GM12875 (cell line): ENCODE measurements around the gene MPZL2.

ENCODE experiments used
- H3K4me3 ChIP-seq: one replicate; pipeline ENCODE4 v1.5.1; 2011; ENCODE audit warnings: low read depth, low read length, control low read depth
- TF ChIP-seq, protein P1 (sequence below): IDR thresholded peaks from 2 replicates; pipeline ENCODE4 v1.5.1; 2011; ENCODE audit warnings: low read depth, mild to moderate bottlenecking, control low read depth, inconsistent platforms, low read length, moderate library complexity, borderline replicate concordance; ENCODE audit not compliant: insufficient read depth

The MPZL2 gene

DNA sequence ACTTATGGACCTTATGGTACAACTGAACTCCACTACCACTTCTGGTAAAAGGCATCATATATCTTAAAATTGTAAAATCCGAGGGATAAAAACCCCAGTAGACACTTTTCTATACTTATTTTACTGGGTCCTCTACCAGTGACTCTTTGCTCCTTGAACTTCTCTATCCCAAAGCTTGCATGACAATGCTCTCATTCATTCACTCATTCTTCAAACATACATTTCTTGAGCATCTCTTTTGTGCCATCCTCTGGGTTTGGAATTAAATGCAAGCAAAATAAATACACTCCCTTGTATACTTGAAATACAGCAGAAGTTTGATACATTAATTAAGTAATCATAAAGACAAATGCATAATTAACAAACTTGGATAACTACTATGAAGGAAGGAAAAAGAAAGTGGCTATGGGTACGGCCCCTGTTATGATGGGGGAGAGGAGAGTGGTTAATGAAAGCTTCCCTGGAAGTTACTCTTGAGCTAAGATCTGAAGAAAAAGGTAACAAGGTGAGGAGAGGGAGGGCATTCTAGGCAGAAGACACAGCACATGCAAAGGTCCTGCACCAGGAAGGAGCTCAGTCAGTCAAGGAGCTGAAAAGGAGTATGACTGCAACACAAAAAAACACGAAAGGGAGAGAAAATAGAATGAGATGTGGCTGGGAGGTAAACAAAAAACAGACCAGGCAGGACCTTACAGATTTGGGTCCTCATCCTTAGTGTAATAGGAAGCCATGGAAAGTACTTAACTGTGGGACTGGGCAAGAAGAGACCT is 19.9 kb downstream of the MPZL2 start:
- TF ChIP-seq, protein P1, sequence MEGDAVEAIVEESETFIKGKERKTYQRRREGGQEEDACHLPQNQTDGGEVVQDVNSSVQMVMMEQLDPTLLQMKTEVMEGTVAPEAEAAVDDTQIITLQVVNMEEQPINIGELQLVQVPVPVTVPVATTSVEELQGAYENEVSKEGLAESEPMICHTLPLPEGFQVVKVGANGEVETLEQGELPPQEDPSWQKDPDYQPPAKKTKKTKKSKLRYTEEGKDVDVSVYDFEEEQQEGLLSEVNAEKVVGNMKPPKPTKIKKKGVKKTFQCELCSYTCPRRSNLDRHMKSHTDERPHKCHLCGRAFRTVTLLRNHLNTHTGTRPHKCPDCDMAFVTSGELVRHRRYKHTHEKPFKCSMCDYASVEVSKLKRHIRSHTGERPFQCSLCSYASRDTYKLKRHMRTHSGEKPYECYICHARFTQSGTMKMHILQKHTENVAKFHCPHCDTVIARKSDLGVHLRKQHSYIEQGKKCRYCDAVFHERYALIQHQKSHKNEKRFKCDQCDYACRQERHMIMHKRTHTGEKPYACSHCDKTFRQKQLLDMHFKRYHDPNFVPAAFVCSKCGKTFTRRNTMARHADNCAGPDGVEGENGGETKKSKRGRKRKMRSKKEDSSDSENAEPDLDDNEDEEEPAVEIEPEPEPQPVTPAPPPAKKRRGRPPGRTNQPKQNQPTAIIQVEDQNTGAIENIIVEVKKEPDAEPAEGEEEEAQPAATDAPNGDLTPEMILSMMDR: no peak
- no peak overlapping the region for H3K4me3 ChIP-seq

DNA sequence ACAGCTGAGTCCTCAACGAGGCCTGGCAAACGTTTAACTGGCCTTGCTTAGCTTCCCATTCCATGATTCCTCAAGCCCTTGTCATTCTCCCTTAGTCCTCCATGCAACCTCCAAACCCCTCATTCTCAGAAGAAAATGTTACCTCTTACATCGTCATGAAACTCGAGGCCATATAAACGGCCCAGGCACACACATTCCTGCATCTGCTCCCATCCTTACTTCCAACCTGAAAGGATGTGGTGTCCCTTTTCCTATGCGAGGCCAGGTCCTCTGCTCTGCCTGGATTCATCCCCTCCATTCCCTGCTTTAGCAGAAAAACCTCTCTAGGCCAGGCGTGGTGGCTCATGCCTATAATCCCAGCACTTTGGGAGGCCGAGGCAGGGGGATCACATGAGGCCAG is 20.9 kb downstream of the MPZL2 start:
- no peak overlapping the region for H3K4me3 ChIP-seq
- TF ChIP-seq, protein P1: no peak

DNA sequence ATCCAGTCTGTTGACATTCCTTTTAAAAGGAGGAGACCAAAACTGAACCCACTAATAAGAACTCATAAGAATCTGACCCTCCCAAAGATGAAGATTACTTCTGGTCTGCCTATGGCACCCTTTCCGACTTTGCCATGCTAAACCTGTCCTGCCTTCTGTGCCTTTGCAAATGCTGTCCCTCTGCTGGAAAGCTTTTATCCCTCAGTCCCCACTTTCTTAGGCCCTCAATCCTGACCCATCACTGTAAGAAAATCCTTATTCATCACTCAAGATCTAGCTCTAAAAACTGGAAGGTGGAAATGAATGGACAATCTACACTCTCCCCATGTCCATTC is 22.4 kb downstream of the MPZL2 start:
- TF ChIP-seq, protein P1: no peak
- no peak overlapping the region for H3K4me3 ChIP-seq

DNA sequence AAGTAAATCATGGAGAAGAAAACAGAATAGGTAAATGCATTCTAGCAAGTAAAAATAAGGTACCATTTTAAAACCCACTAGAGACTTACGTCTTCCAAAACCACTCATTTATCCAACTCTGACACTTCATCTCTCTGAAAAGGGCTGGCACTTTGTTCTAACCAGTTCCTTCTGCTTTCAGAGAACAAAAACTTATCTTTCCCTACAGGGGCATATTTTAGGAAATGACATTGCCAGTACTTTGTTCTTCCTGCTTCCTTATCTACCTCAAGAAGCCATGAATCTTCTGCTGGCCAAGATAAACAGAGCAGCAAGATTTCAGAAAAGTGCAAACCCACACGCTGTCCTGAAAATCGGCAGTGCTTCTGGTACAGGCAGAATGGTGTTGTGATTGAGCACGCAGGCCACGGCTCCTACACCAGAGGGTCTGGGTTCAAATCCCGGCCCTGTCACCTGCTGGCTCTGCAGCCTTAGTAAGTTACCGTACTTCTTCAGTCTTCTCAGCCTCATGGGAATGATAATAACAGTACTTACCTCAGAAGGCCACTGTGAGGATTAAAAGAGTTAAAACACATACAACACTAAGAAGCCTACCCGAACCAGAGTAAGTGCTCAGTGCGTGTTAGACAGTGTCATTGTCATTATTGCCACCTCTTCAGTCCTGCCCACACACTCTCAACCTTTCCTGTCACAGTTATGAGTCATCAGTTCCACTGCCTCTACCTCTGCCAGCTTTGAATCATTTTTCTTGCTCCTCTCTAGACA is 22.9 kb downstream of the MPZL2 start:
- H3K4me3 ChIP-seq: no peak overlapping the region
- TF ChIP-seq, protein P1: no peak

DNA sequence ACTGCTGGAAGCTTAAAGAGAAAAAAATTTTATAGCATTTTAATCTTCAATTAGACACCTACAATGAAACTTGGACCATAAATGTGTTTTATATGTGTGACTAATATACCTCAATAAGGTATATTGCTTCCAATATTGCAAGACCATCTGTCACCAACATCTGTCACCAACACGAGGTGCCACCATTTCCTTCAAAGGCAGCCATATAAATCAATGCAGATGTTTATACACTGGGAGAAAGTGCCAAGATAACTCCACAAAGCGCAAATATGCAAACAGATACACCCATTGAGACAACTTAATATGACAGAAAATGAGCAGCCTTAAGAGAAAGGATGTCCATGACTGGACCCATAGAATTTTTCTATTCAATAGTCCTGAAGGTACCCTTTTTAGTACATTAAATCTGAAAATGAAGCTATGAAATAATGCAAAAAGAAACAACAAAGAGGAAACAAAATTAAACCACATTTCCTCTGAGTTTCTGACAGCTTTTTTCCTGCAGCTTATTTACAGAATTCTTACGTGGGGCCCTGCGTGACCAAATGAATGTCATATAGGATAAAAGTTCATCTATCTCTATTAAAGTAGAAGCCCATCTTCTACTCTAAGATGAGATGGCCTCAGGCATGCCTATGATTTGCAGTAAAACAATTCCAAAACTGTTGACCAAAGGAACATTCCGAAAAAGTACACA is 24.4 kb downstream of the MPZL2 start:
- TF ChIP-seq, protein P1: no peak
- no peak overlapping the region for H3K4me3 ChIP-seq

DNA sequence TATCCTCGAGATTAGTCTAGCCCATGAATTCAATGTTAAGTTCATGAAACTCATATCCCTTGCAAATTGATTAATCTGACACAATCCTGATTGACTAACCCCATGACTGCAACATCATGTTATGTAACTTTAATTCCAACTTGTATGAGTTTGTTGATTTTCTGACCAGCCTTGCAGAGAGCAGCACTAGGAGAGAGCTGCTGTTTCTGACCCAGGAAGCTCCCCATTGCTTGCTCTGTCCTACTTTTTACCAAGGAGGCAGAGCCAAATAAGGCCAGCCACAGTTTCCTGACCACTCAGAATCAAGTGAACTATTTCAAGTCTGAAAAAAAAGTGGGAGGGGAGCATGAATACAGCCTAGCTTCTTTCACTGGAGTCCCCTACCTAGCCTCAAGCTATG is 25.2 kb downstream of the MPZL2 start:
- TF ChIP-seq, protein P1: no peak
- no peak overlapping the region for H3K4me3 ChIP-seq
